DOHH2 (cell line): ENCODE measurements around the gene NNT.

Experiments
- H3F3A ChIP-seq: fragments of 200-600 bp; sonication (generic), shearing (Covaris generic); 2 replicates; pipeline ENCODE4 v1.6.0; 2016; ENCODE audit warnings: antibody characterized with exemption, mild to moderate bottlenecking; ENCODE audit not compliant: control insufficient read depth, insufficient read depth
- H3K27ac ChIP-seq: fragments of 200-600 bp; sonication (generic); 2 replicates; pipeline ENCODE4 v1.5.1; 2014; ENCODE audit warnings: low read depth, mild to moderate bottlenecking, low read length, moderate library complexity
- H3K27me3 ChIP-seq: fragments of 200-600 bp; sonication (generic); 2 replicates; pipeline ENCODE4 v1.6.1; 2014; ENCODE audit warnings: mild to moderate bottlenecking, low read length, mixed read lengths; ENCODE audit not compliant: control insufficient read depth
- H3K36me3 ChIP-seq: fragments of 200-600 bp; sonication (generic); 2 replicates; pipeline ENCODE4 v1.6.1; 2014; ENCODE audit warnings: mild to moderate bottlenecking, low read length, moderate library complexity, mixed read lengths; ENCODE audit not compliant: control insufficient read depth
- H3K4me1 ChIP-seq: fragments of 200-600 bp; sonication (generic); 2 replicates; pipeline ENCODE4 v1.6.1; 2014; ENCODE audit warnings: mild to moderate bottlenecking, low read length, mixed read lengths; ENCODE audit not compliant: control insufficient read depth
- H3K4me2 ChIP-seq: fragments of 200-600 bp; sonication (generic); 2 replicates; pipeline ENCODE4 v1.6.0; 2014; ENCODE audit warnings: mild to moderate bottlenecking, low read length, moderate library complexity
- H3K4me3 ChIP-seq: fragments of 200-600 bp; sonication (generic); 2 replicates; pipeline ENCODE4 v1.5.1; 2014; ENCODE audit warnings: mild to moderate bottlenecking, low read length, mixed read lengths
- H3K79me2 ChIP-seq: fragments of 200-600 bp; sonication (generic); 2 replicates; pipeline ENCODE4 v1.6.1; 2014; ENCODE audit warnings: mild to moderate bottlenecking, low read length, mixed read lengths; ENCODE audit not compliant: control insufficient read depth
- H3K9me2 ChIP-seq: fragments of 200-600 bp; sonication (generic); replicated peaks from 2 replicates; pipeline ENCODE4 v1.6.1; 2014; ENCODE audit warnings: mild to moderate bottlenecking, low read length, mixed read lengths; ENCODE audit not compliant: control insufficient read depth
- H3K9me3 ChIP-seq: fragments of 200-600 bp; sonication (generic); 2 replicates; pipeline ENCODE4 v1.6.1; 2014; ENCODE audit warnings: antibody characterized with exemption, low read length, mixed read lengths; ENCODE audit not compliant: control insufficient read depth, insufficient read depth
- H4K20me1 ChIP-seq: fragments of 200-600 bp; sonication (generic); 2 replicates; pipeline ENCODE4 v1.6.0; 2014; ENCODE audit warnings: low read depth, mild to moderate bottlenecking, antibody characterized with exemption, low read length, moderate library complexity; ENCODE audit not compliant: control insufficient read depth, insufficient read depth
- EZH2phosphoT487 ChIP-seq: fragments of 200-600 bp; sonication (generic); IDR thresholded peaks from 2 replicates; pipeline ENCODE4 v1.6.1; 2017; ENCODE audit warnings: borderline replicate concordance, mild to moderate bottlenecking, antibody characterized with exemption, low read length, moderate library complexity, mixed read lengths
- TF ChIP-seq, protein P1 (sequence below): fragments of 200-600 bp; sonication (generic); IDR thresholded peaks from one replicate; pipeline ENCODE4 v1.5.1; 2014; ENCODE audit warnings: antibody characterized with exemption, mild to moderate bottlenecking, low read depth, low read length; ENCODE audit not compliant: poor library complexity, severe bottlenecking

Gene NNT

DNA sequence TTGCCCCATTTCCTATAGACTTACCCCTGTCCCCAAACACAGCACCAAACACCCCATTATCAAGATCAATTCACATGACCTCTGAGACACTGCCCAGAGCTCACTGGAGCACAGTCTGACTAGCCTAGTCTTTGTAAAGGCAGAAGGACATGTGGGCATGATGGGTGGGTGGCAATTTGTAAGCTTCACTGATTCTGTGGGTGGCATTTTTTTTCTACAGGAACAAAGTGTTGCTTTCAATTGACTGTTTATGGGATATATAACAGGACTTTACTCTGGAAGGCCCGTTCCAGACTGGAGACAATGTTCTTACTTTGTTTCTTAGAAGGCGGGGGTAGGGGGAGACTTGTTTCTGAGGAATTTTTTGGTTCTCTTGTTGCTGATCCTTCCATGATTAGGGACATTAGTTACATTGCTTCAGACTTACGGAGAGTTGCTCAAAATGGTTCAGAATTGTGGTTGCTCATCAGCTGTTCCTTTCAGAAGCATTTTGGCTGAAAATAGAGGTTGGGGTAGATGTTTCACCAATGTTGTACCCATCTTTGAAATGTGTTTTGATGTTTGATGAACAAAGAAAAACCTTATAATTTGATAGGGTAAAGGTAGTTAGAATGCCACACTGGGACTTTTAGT, 20.2 kb downstream of the NNT start:
- H3K4me1 ChIP-seq: no peaks in the 10 kb centered on the region
- no peaks in the 10 kb centered on the region for H3K9me3 ChIP-seq
- H3K36me3 ChIP-seq: peaks cover 23% of the 10 kb centered on the region
- no peaks in the 10 kb centered on the region for H3K27me3 ChIP-seq
- no peak overlapping the region for H3K4me3 ChIP-seq
- no peak overlapping the region for H3K4me2 ChIP-seq
- no peaks in the 10 kb centered on the region; the same call in 1 of the 2 replicates for H3F3A ChIP-seq
- no peaks in the 10 kb centered on the region for H3K9me2 ChIP-seq
- H4K20me1 ChIP-seq: no peaks in the 10 kb centered on the region
- no peak for TF ChIP-seq EZH2phosphoT487
- TF ChIP-seq, protein P1, sequence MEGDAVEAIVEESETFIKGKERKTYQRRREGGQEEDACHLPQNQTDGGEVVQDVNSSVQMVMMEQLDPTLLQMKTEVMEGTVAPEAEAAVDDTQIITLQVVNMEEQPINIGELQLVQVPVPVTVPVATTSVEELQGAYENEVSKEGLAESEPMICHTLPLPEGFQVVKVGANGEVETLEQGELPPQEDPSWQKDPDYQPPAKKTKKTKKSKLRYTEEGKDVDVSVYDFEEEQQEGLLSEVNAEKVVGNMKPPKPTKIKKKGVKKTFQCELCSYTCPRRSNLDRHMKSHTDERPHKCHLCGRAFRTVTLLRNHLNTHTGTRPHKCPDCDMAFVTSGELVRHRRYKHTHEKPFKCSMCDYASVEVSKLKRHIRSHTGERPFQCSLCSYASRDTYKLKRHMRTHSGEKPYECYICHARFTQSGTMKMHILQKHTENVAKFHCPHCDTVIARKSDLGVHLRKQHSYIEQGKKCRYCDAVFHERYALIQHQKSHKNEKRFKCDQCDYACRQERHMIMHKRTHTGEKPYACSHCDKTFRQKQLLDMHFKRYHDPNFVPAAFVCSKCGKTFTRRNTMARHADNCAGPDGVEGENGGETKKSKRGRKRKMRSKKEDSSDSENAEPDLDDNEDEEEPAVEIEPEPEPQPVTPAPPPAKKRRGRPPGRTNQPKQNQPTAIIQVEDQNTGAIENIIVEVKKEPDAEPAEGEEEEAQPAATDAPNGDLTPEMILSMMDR: no peak
- H3K27ac ChIP-seq: no peak overlapping the region
- no peaks in the 10 kb centered on the region for H3K79me2 ChIP-seq

DNA sequence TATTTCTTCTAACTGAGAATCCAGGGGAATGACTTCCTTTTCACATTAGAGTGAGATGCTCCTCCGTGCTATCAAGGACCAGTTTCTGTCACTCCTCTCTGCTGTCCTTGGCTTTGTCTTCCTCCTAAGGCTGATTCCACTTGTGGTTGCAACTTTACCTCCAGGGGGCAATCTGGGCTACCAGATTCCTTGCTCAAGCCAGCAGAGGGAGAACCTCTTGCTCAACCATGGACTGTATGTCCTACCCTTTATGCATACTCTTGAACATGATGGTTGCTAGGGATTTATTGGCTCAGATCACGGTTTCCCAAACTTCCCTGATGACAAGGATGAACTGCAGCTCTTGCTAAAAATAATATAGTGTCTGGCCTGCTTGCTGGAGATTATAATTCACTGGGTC, 24.0 kb downstream of the NNT start:
- Histone ChIP-seq H3K4me3 (no peak overlapping the region), H3K79me2 (no peaks in the 10 kb centered on the region), H3K9me3 (no peaks in the 10 kb centered on the region), H4K20me1 (0 out of 2 replicates have a peak, but pooled peaks cover 3% of the 10 kb centered on the region), H3K27ac (no peak overlapping the region), H3K27me3 (no peaks in the 10 kb centered on the region), H3K4me2 (no peak overlapping the region), H3K36me3 (peaks cover 33% of the 10 kb centered on the region), H3K4me1 (peaks cover 2% of the 10 kb centered on the region; the same call in 1 of the 2 replicates), H3K9me2 (no peaks in the 10 kb centered on the region), H3F3A (no peaks in the 10 kb centered on the region; the same call in 1 of the 2 replicates)
- TF ChIP-seq EZH2phosphoT487: no peak
- TF ChIP-seq, protein P1: peak; percentile 59

DNA sequence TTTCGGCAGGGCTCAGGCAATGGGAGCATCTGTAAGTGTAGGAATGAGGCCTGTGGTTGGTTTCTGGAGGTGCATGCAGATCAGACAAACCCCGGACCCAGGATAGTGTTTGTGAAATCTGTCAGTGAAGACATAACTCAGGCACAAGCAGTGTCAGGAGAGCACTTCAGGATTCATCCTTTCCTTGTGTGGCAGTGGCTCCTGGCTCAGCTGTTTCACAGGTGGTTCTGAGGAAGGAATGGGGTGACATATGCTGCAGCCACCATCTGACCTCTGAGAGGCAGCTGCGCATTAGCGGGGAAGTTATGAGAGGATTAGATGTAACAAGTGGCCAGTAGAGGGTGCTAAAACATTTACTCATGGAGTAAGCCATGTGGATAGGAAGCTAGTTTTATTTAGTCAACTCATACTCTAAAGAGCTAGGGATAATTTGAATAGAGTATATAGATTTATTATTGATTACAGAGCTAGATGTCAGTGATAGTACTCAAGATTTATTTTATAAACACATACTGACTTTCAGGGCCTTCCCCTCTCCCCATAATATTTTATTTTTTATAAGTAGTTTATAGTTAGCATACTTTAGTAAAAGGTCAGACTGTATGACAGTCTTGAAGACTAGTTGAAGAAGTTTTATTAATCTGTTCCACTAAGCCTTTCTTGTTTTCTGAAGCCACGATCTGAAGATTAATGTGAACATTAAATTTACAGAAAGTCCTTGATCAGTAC, 28.4 kb downstream of the NNT start:
- Histone ChIP-seq H4K20me1 (0 out of 2 replicates have a peak, but pooled peaks cover 3% of the 10 kb centered on the region), H3K4me3 (no peak overlapping the region), H3K27ac (no peak overlapping the region), H3F3A (no peaks in the 10 kb centered on the region), H3K27me3 (no peaks in the 10 kb centered on the region), H3K9me3 (no peaks in the 10 kb centered on the region), H3K4me2 (no peak overlapping the region), H3K36me3 (peaks cover 43% of the 10 kb centered on the region), H3K79me2 (no peaks in the 10 kb centered on the region), H3K4me1 (peaks cover 2% of the 10 kb centered on the region; the same call in 1 of the 2 replicates), H3K9me2 (no peaks in the 10 kb centered on the region)
- TF ChIP-seq, protein P1: peak; percentile 73
- no peak for TF ChIP-seq EZH2phosphoT487
